ENCODE results near the gene MRAS. TPM values are rescaled to one million over a fixed set of nuclear protein-coding genes. Genes with fewer than 3 reads are reported as not detected.
"Not testable (repeated sequence)": the region's sequence is repeated elsewhere in the genome, so short reads cannot be mapped to it uniquely, and the experiment has no call there.

Gene MRAS
- total RNA-seq, 1 donor from 2014 or later, result 55.4 TPM

DNA sequence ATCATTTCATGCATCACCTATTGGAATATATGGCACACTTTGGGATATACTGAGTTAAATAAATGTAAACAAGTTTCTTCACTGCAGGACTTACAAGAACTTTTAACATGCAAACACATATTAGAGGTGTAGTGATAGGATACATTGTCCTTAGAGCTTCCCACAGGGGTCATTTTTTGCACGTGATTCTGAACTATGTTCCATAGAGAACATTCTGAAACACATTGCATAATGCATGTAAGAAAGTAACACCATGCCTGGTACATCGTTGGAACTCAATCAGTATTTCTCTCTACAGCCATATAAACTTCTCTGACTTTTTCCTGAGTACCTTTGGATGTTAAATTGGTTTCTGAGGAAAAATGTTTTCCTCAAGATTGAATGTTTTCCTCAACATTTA lies 28.3 kb downstream of the MRAS start:
- H3K79me2 ChIP-seq (ENCODE audit: insufficient read depth, low read length), result peaks cover 4% of the 10 kb centered on the region
- no peak for DNase-seq (ENCODE audit: low read depth)
- H3K27me3 ChIP-seq (ENCODE audit: insufficient read depth, low read length), result no peaks in the 10 kb centered on the region

DNA sequence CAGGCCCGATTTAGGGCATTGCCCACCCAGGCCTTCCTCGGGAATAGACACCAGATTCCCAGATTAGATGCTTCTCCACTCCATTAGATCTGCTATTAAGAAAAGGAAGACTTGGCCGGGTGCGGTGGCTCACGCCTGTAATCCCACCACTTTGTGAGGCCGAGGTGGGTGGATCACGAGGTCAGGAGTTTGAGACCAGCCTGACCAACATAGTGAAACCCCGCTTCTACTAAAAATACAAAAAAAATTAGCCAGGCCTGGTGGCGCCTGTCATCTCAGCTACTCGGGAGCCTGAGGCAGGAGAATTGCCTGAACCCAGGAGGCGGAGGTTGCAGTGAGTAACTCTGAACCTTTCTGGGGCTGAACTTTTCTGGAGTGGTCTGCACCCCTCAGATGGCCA lies 28.8 kb downstream of the MRAS start:
- H3K27ac Mint-ChIP-seq (ENCODE audit: unreplicated experiment); H3K4me1 ChIP-seq (ENCODE audit: insufficient read depth, low read length); H3K36me3 ChIP-seq (ENCODE audit: insufficient read depth, low read length); H2AFZ ChIP-seq (ENCODE audit: low read depth, low read length); FAIRE-seq; DNase-seq (ENCODE audit: low read depth); H3K27me3 ChIP-seq (ENCODE audit: insufficient read depth, low read length); H3K9ac ChIP-seq (ENCODE audit: low read length); H3K27ac ChIP-seq (ENCODE audit: low read depth, low read length); H3K4me2 ChIP-seq (ENCODE audit: low read length); H4K20me1 ChIP-seq (ENCODE audit: insufficient read depth, low read length); H3K9me3 ChIP-seq (ENCODE audit: insufficient read depth, low read depth, low read length); H3K79me2 ChIP-seq (ENCODE audit: insufficient read depth, low read length); H3K4me1 Mint-ChIP-seq (ENCODE audit: low read depth, unreplicated experiment); H3K4me3 ChIP-seq (ENCODE audit: insufficient read depth, low read depth, low read length); H3K9me3 Mint-ChIP-seq (ENCODE audit: unreplicated experiment); H3K27me3 Mint-ChIP-seq (ENCODE audit: low read depth, unreplicated experiment); H3K4me3 Mint-ChIP-seq (ENCODE audit: unreplicated experiment): not testable (repeated sequence)
- peaks cover 24% of the 10 kb centered on the region for H3K36me3 Mint-ChIP-seq (ENCODE audit: low read depth, unreplicated experiment)

More for the DNA sequence above, 28.3 kb downstream of the MRAS start:
- no peaks in the 10 kb centered on the region for H3K9me3 ChIP-seq (ENCODE audit: insufficient read depth, low read depth, low read length)
- FAIRE-seq, result no peak
- no peak overlapping the region for H3K4me2 ChIP-seq (ENCODE audit: low read length)
- no peaks in the 10 kb centered on the region for H3K9me3 Mint-ChIP-seq (ENCODE audit: unreplicated experiment)
- H3K4me1 ChIP-seq (ENCODE audit: insufficient read depth, low read length), result peaks cover 2% of the 10 kb centered on the region
- no peaks in the 10 kb centered on the region for H3K27me3 Mint-ChIP-seq (ENCODE audit: low read depth, unreplicated experiment)
- TF ChIP-seq, protein P1, sequence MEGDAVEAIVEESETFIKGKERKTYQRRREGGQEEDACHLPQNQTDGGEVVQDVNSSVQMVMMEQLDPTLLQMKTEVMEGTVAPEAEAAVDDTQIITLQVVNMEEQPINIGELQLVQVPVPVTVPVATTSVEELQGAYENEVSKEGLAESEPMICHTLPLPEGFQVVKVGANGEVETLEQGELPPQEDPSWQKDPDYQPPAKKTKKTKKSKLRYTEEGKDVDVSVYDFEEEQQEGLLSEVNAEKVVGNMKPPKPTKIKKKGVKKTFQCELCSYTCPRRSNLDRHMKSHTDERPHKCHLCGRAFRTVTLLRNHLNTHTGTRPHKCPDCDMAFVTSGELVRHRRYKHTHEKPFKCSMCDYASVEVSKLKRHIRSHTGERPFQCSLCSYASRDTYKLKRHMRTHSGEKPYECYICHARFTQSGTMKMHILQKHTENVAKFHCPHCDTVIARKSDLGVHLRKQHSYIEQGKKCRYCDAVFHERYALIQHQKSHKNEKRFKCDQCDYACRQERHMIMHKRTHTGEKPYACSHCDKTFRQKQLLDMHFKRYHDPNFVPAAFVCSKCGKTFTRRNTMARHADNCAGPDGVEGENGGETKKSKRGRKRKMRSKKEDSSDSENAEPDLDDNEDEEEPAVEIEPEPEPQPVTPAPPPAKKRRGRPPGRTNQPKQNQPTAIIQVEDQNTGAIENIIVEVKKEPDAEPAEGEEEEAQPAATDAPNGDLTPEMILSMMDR (IDR thresholded peaks at IDR 0.05; ENCODE audit: insufficient read depth, low read depth, low read length), result no peak
- TF ChIP-seq EZH2 (IDR thresholded peaks at IDR 0.05; ENCODE audit: insufficient read depth, low read length), result no peak
- no peak overlapping the region for H3K4me3 ChIP-seq (ENCODE audit: insufficient read depth, low read depth, low read length)
- no peak overlapping the region for H3K27ac Mint-ChIP-seq (ENCODE audit: unreplicated experiment)
- H3K4me3 Mint-ChIP-seq (ENCODE audit: unreplicated experiment), result no peak overlapping the region
- no peak overlapping the region for H3K27ac ChIP-seq (ENCODE audit: low read depth, low read length)
- H3K36me3 Mint-ChIP-seq (ENCODE audit: low read depth, unreplicated experiment), result peaks cover 23% of the 10 kb centered on the region
- no peak overlapping the region for H2AFZ ChIP-seq (ENCODE audit: low read depth, low read length)
- peaks cover 4% of the 10 kb centered on the region for H3K36me3 ChIP-seq (ENCODE audit: insufficient read depth, low read length)
- H3K4me1 Mint-ChIP-seq (ENCODE audit: low read depth, unreplicated experiment), result peaks cover 7% of the 10 kb centered on the region
- peaks cover 7% of the 10 kb centered on the region for H4K20me1 ChIP-seq (ENCODE audit: insufficient read depth, low read length)
- no peak overlapping the region for H3K9ac ChIP-seq (ENCODE audit: low read length)

DNA sequence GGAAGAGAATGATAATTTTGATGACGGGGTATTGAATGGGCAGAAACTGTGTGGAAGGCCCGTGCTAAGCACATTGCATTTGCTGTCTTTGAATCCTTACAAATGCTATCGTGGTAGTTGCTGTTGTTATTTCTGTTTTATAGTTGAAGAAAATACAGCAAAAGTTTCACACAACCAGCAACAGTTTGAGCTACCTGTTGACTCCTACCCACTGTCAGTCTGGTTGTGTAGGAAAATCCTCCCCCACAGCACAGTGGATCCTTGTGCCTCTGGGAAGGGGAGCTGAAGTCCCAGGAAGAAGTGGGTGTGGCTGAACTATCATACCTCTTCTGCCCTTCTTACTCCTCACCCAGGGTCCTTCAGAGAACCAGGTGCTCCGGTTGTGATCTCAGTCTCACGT lies 29.4 kb downstream of the MRAS start:
- Mint-ChIP-seq H3K27ac (ENCODE audit: unreplicated experiment) (no peak overlapping the region), H3K9me3 (ENCODE audit: unreplicated experiment) (no peaks in the 10 kb centered on the region), H3K36me3 (ENCODE audit: low read depth, unreplicated experiment) (peaks cover 25% of the 10 kb centered on the region), H3K4me3 (ENCODE audit: unreplicated experiment) (no peak overlapping the region), H3K27me3 (ENCODE audit: low read depth, unreplicated experiment) (no peaks in the 10 kb centered on the region), H3K4me1 (ENCODE audit: low read depth, unreplicated experiment) (peaks cover 14% of the 10 kb centered on the region)
- H3K79me2 ChIP-seq (ENCODE audit: insufficient read depth, low read length), result peaks cover 3% of the 10 kb centered on the region
- H3K27ac ChIP-seq (ENCODE audit: low read depth, low read length), result no peak overlapping the region
- no peaks in the 10 kb centered on the region for H3K27me3 ChIP-seq (ENCODE audit: insufficient read depth, low read length)
- H3K36me3 ChIP-seq (ENCODE audit: insufficient read depth, low read length), result peaks cover 4% of the 10 kb centered on the region
- peaks cover 4% of the 10 kb centered on the region for H4K20me1 ChIP-seq (ENCODE audit: insufficient read depth, low read length)
- no peak for TF ChIP-seq EZH2 (IDR thresholded peaks at IDR 0.05; ENCODE audit: insufficient read depth, low read length)
- TF ChIP-seq, protein P1 (IDR thresholded peaks at IDR 0.05; ENCODE audit: insufficient read depth, low read depth, low read length), result no peak
- no peak overlapping the region for H3K4me3 ChIP-seq (ENCODE audit: insufficient read depth, low read depth, low read length)
- H3K4me1 ChIP-seq (ENCODE audit: insufficient read depth, low read length), result peaks cover 8% of the 10 kb centered on the region
- DNase-seq (ENCODE audit: low read depth) (no peak), FAIRE-seq (no peak)
- H3K4me2 ChIP-seq (ENCODE audit: low read length), result no peak overlapping the region
- no peak overlapping the region for H2AFZ ChIP-seq (ENCODE audit: low read depth, low read length)
- H3K9me3 ChIP-seq (ENCODE audit: insufficient read depth, low read depth, low read length), result no peaks in the 10 kb centered on the region
- H3K9ac ChIP-seq (ENCODE audit: low read length), result no peak overlapping the region
